Activated CD8-positive, alpha-beta memory T cell treated with anti-CD3 and anti-CD28 coated beads for 4 hours (primary cell): ENCODE data around the gene PXT1.
A peak's percentile ranks its signal among the peaks of the same experiment; 100 is the strongest.

Experiments used
- DNase-seq, 2 donors: peaks; one replicate each; pipeline ENCODE4 v3.0.0-alpha.2; 2020; ENCODE audit warnings: low read depth in 2 of 2

Gene PXT1

DNA sequence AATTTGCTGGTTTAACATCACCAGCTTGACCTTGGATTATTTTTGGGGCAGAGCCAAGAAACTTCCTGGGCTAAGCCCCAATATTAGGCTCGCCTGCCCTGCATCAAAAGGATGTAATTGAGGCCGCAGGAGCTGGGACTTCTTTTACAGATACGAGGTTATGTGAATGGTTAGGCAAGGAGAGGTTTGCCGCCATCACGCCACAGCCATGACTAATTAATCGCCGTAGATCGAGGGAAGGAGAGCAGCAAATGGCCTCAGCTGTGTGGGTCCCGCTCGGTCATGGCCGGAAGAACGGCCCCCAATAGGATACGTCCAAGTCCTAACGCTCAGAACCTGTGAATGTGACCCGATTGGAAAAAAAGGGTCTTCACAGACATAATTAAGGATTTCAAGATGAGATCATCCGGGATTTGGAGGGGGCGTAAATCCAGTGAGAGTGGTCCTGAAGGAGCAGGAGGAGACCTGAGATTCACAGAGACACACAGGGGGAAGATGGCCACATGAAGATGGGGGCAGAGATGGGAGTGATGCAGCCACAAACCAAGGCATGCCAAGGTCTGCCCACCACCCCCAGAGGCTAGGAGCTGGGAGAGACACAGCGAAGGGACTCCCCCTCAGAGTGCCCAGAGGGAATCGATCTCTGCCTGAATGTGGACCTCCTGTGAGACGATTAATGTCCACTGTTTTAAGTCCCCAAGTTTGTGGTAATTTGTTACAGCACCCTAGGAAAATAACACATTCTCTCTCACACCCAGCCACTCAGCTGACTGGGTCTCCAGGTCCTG is 96.0 kb downstream of the PXT1 start:
- no peak for DNase-seq

DNA sequence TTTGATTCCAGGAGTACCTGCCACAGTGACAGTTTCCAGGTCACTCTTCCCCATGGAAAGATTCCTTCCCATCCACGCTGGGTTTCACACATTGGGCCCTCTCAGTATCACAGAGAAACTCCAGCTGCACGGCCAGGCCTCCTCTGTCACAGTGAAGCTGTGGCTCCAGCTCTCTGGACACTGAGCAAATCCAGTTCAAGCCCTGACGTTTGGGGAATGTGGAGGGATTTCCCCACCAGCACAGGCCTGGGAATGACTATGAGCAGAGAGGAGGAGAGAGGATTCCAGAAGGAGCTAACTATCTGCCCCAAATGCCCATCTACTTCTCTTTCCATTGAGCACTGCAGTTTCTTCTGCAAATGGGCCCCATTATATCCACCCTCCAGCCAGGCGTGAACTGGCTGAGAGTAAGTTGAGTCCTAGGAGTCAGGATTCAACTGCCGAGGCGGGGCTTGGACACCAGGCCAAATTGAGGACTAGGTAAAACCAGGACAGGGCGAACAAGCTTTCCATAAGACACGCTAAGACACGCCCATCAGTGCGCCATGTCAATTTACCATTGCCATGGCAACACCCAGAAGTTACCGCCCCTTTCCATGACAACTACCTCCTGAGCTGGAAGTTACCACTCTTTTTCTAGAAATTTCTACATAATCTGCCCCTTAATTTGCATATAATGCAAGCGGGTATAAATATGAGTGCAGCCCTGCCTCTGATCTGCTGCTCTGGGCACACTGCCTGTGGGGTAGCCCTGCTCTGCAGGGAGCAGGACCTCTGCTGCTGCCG is 96.8 kb downstream of the PXT1 start:
- no peak for DNase-seq

DNA sequence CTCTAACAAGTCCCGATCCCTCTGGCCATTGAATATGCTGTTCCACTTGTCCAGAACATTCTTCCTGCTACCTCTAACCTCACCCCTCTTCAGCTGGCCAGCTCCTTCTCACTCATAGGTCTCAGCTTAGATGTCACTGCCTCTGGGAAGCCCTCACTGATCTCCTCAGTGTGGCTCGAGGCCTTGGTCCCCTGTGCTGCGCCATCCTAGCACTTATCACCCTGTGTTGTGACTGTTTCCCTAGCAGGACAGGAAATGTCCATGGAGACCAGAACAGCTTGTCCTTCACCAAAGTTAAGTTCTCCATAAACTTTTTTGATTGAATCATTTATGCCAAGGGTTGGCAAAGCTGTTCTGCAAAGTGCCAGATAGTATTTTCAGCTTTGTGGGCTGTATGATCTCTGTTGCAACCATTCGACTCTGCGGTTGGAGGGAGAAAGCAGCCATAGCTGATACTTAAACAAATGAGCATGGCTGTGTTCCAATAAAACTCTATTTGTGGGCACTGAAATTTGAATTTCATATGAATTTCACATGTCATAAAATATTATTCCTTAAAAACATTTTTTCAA is 99.5 kb downstream of the PXT1 start:
- no peak for DNase-seq

DNA sequence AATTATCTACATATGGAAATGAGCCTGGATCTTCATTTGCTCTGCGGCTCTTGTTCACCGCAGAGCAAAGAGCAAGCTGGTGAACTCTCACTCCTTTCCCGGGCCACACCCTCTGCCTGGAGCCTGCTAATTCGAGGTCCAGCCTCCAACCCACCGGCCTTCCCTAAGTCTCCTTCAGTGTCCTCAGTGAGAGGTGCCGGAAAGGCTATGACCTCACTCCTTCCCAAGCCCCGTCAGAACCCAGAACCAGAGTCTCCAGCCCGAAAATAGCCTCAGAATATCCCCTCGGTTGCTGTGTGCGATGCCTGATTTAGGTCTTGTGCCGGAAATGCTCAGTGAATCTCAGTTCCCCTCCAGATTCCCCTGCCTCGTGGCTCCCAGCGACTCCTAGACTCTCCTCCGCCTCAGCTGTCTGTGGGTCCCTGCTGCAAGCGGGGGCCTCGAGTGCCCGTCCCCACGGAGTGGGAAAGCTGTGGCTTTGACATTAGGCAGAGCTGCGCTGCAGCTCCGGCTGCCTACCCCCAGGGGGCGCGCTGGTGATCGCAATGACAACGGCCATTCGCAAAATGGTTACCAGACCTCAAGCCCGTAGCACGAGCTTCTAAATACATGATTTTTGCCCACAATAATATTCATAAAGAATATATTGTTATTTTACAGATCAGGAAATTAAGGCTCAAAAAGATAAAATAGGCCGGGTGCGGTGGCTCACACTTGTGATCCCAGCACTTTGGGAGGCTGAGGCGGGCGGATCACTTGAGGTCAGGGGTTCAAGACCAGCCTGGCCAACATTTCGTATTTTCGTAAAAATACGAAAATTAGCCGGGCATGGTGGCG is 101.8 kb downstream of the PXT1 start:
- DNase-seq = peak; percentile 33 to 46
